ENCODE results near the gene IL1R2.

DNA sequence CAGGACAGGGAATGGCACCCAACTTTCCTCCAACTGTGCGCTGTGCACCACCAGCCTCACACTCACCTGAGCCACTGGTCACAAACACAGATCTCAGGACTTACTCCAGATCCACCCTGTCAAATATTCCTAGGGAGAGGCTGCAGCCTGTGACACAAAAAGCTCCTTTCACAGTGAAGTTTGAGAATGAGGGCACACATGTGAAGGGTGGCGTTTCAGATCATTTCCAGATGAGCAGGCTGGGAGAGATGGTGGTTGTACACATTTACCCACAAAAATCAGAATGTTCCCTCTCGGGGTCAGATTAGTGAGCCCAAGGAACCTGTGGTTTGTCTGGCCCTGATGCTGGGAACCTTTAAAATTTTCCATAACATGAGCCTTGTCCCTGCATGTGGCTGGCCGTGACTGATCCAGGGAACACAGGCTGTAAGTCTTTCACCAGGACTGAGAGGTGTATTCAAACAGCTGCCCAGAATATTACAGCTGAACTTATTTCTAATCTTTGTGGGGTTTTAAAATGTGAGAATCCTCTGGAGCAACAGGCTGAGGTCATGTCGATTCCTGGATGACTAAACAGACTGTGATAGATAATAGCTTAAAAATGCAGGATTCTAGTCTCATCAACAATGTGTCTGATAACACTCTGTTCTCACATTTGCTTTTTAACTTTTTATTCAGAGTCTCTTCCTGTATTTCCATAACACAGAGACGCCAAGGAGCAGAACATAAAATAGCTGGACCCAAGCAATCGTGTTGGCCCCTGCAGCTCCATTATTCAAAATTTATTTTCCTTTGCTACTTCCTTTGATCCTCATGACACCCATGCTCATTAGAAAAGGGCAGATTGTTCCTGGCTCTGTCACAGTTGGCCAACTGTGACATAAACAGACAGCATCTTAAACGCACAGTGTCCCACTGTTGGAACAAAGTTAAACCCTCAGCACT is 35.5 kb downstream of the IL1R2 start:
- no peak for TF ChIP-seq EZH2phosphoT487 (IDR thresholded peaks at IDR 0.05; ENCODE audit: borderline replicate concordance, low read depth, low read length)
- TF ChIP-seq, protein P1, sequence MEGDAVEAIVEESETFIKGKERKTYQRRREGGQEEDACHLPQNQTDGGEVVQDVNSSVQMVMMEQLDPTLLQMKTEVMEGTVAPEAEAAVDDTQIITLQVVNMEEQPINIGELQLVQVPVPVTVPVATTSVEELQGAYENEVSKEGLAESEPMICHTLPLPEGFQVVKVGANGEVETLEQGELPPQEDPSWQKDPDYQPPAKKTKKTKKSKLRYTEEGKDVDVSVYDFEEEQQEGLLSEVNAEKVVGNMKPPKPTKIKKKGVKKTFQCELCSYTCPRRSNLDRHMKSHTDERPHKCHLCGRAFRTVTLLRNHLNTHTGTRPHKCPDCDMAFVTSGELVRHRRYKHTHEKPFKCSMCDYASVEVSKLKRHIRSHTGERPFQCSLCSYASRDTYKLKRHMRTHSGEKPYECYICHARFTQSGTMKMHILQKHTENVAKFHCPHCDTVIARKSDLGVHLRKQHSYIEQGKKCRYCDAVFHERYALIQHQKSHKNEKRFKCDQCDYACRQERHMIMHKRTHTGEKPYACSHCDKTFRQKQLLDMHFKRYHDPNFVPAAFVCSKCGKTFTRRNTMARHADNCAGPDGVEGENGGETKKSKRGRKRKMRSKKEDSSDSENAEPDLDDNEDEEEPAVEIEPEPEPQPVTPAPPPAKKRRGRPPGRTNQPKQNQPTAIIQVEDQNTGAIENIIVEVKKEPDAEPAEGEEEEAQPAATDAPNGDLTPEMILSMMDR (conservative IDR thresholded peaks at IDR 0.05; ENCODE audit: low read length) = no peak

Data from OCI-LY7 (cell line).